Measurements from ENCODE around the gene CDH23. TPM values are rescaled to one million over a fixed set of nuclear protein-coding genes. Genes with fewer than 3 reads are reported as not detected.

The CDH23 gene
- total RNA-seq, 2 donors from 2014 or later, result 0.06 TPM; not detected in 1

GRCh38 chr10:71638064-71638821 lies 241.5 kb downstream of the CDH23 start:
- peak overlapping the region; percentile 51 to 90 for H3K27ac Mint-ChIP-seq
- H3K27me3 Mint-ChIP-seq, result peaks cover 0 to under 1% of the 10 kb centered on the region in 2 donors
- H3K4me1 Mint-ChIP-seq (ENCODE audit: low read depth in 2 of 2), result peaks cover 6 to 8% of the 10 kb centered on the region in 2 donors
- no peaks in the 10 kb centered on the region for H3K9me3 Mint-ChIP-seq
- peak overlapping the region; percentile 27 for H3K4me3 Mint-ChIP-seq
- H3K36me3 Mint-ChIP-seq, result no peaks in the 10 kb centered on the region
- DNase-seq (ENCODE audit: low spot score), result no peak
- peak; percentile 69 to 73 for ATAC-seq

GRCh38 chr10:71638822-71639719 lies 242.4 kb downstream of the CDH23 start:
- no peaks in the 10 kb centered on the region for H3K27me3 Mint-ChIP-seq
- H3K9me3 Mint-ChIP-seq, result no peaks in the 10 kb centered on the region
- peaks cover 6 to 8% of the 10 kb centered on the region in 2 donors for H3K4me1 Mint-ChIP-seq (ENCODE audit: low read depth in 2 of 2)
- DNase-seq (ENCODE audit: low spot score), result no peak
- no peak overlapping the region for H3K4me3 Mint-ChIP-seq
- ATAC-seq, result no peak
- H3K27ac Mint-ChIP-seq, result no peak overlapping the region
- H3K36me3 Mint-ChIP-seq, result no peaks in the 10 kb centered on the region

- H3K36me3 Mint-ChIP-seq, result no peaks in the 10 kb centered on the region
Observed at GRCh38 chr10:71640607-71641006, 243.9 kb downstream of the CDH23 start.

GRCh38 chr10:71641449-71641848 lies 244.7 kb downstream of the CDH23 start:
- no peaks in the 10 kb centered on the region for H3K27me3 Mint-ChIP-seq
- no peak for ATAC-seq
- no peaks in the 10 kb centered on the region for H3K36me3 Mint-ChIP-seq
- no peak for DNase-seq (ENCODE audit: low spot score)
- H3K9me3 Mint-ChIP-seq, result no peaks in the 10 kb centered on the region
- H3K4me3 Mint-ChIP-seq, result no peak overlapping the region
- no peak overlapping the region for H3K27ac Mint-ChIP-seq
- H3K4me1 Mint-ChIP-seq (ENCODE audit: low read depth in 2 of 2), result peaks cover 6 to 8% of the 10 kb centered on the region in 2 donors

More at GRCh38 chr10:71640607-71641006, 243.9 kb downstream of the CDH23 start:
- no peak overlapping the region for H3K27ac Mint-ChIP-seq
- H3K27me3 Mint-ChIP-seq, result no peaks in the 10 kb centered on the region
- DNase-seq (ENCODE audit: low spot score), result no peak
- ATAC-seq, result no peak
- no peaks in the 10 kb centered on the region for H3K9me3 Mint-ChIP-seq
- no peak overlapping the region for H3K4me3 Mint-ChIP-seq
- H3K4me1 Mint-ChIP-seq (ENCODE audit: low read depth in 2 of 2), result peaks cover 6 to 8% of the 10 kb centered on the region in 2 donors

GRCh38 chr10:71641986-71642385 lies 245.3 kb downstream of the CDH23 start:
- no peaks in the 10 kb centered on the region for H3K9me3 Mint-ChIP-seq
- peaks cover 6 to 8% of the 10 kb centered on the region in 2 donors for H3K4me1 Mint-ChIP-seq (ENCODE audit: low read depth in 2 of 2)
- no peak overlapping the region for H3K27ac Mint-ChIP-seq
- no peak for DNase-seq (ENCODE audit: low spot score)
- no peak overlapping the region for H3K4me3 Mint-ChIP-seq
- no peaks in the 10 kb centered on the region for H3K27me3 Mint-ChIP-seq
- H3K36me3 Mint-ChIP-seq, result no peaks in the 10 kb centered on the region
- ATAC-seq, result no peak

- ATAC-seq (no peak), DNase-seq (ENCODE audit: low spot score) (no peak)
- no peaks in the 10 kb centered on the region for H3K36me3 Mint-ChIP-seq
- no peaks in the 10 kb centered on the region for H3K27me3 Mint-ChIP-seq
- H3K9me3 Mint-ChIP-seq, result no peaks in the 10 kb centered on the region
- H3K4me3 Mint-ChIP-seq, result no peak overlapping the region
- no peak overlapping the region for H3K27ac Mint-ChIP-seq
- H3K4me1 Mint-ChIP-seq (ENCODE audit: low read depth in 2 of 2), result no peaks in the 10 kb centered on the region
Observed at GRCh38 chr10:71643904-71644303, 247.2 kb downstream of the CDH23 start.

- no peaks in the 10 kb centered on the region for H3K9me3 Mint-ChIP-seq
- H3K27ac Mint-ChIP-seq, result no peak overlapping the region
- H3K4me3 Mint-ChIP-seq, result no peak overlapping the region
- no peaks in the 10 kb centered on the region for H3K27me3 Mint-ChIP-seq
- H3K36me3 Mint-ChIP-seq, result no peaks in the 10 kb centered on the region
- no peaks in the 10 kb centered on the region for H3K4me1 Mint-ChIP-seq (ENCODE audit: low read depth in 2 of 2)
- DNase-seq (ENCODE audit: low spot score), result no peak
- no peak for ATAC-seq
Observed at GRCh38 chr10:71644307-71645180, 247.8 kb downstream of the CDH23 start.

GRCh38 chr10:71645185-71645584 lies 248.5 kb downstream of the CDH23 start:
- Mint-ChIP-seq H3K9me3 (no peaks in the 10 kb centered on the region), H3K4me3 (no peak overlapping the region), H3K4me1 (ENCODE audit: low read depth in 2 of 2) (no peaks in the 10 kb centered on the region), H3K27me3 (no peaks in the 10 kb centered on the region), H3K36me3 (no peaks in the 10 kb centered on the region), H3K27ac (no peak overlapping the region)
- ATAC-seq, result no peak
- DNase-seq (ENCODE audit: low spot score), result no peak

GRCh38 chr10:71646037-71646436 lies 249.3 kb downstream of the CDH23 start:
- Mint-ChIP-seq H3K9me3 (no peaks in the 10 kb centered on the region), H3K4me1 (ENCODE audit: low read depth in 2 of 2) (no peaks in the 10 kb centered on the region), H3K36me3 (no peaks in the 10 kb centered on the region), H3K4me3 (no peak overlapping the region), H3K27ac (no peak overlapping the region), H3K27me3 (no peaks in the 10 kb centered on the region)
- DNase-seq (ENCODE audit: low spot score) (no peak), ATAC-seq (no peak)

GRCh38 chr10:71646592-71647292 lies 250.0 kb downstream of the CDH23 start:
- ATAC-seq, result no peak
- DNase-seq (ENCODE audit: low spot score), result no peak
- Mint-ChIP-seq H3K4me1 (ENCODE audit: low read depth in 2 of 2) (no peaks in the 10 kb centered on the region), H3K4me3 (no peak overlapping the region), H3K9me3 (no peaks in the 10 kb centered on the region), H3K27me3 (no peaks in the 10 kb centered on the region), H3K36me3 (no peaks in the 10 kb centered on the region), H3K27ac (no peak overlapping the region)

- H3K36me3 Mint-ChIP-seq, result no peaks in the 10 kb centered on the region
- H3K9me3 Mint-ChIP-seq, result no peaks in the 10 kb centered on the region
- no peak overlapping the region for H3K4me3 Mint-ChIP-seq
- no peaks in the 10 kb centered on the region for H3K4me1 Mint-ChIP-seq (ENCODE audit: low read depth in 2 of 2)
- DNase-seq (ENCODE audit: low spot score) (no peak), ATAC-seq (no peak)
- H3K27me3 Mint-ChIP-seq, result no peaks in the 10 kb centered on the region
- no peak overlapping the region for H3K27ac Mint-ChIP-seq
Observed at GRCh38 chr10:71647526-71648253, 251.0 kb downstream of the CDH23 start.

- DNase-seq (ENCODE audit: low spot score), result no peak
Observed at GRCh38 chr10:71648254-71648932, 251.7 kb downstream of the CDH23 start.

More at GRCh38 chr10:71648254-71648932, 251.7 kb downstream of the CDH23 start:
- Mint-ChIP-seq H3K27ac (no peak overlapping the region), H3K9me3 (no peaks in the 10 kb centered on the region), H3K4me3 (no peak overlapping the region), H3K27me3 (no peaks in the 10 kb centered on the region), H3K36me3 (no peaks in the 10 kb centered on the region), H3K4me1 (ENCODE audit: low read depth in 2 of 2) (no peaks in the 10 kb centered on the region)
- ATAC-seq, result no peak

Measured in natural killer cell treated with Interleukin-12 subunit alpha and Interleukin-12 subunit beta and Interleukin-15 and Interleukin-18, amount 100 ng/mL, for 72 hours (primary cell).